Measurements from ENCODE around the gene OR56A5.

OR56A5 gene, protein sequence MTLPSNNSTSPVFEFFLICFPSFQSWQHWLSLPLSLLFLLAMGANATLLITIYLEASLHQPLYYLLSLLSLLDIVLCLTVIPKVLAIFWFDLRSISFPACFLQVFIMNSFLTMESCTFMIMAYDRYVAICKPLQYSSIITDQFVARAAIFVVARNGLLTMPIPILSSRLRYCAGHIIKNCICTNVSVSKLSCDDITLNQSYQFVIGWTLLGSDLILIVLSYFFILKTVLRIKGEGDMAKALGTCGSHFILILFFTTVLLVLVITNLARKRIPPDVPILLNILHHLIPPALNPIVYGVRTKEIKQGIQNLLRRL

DNA sequence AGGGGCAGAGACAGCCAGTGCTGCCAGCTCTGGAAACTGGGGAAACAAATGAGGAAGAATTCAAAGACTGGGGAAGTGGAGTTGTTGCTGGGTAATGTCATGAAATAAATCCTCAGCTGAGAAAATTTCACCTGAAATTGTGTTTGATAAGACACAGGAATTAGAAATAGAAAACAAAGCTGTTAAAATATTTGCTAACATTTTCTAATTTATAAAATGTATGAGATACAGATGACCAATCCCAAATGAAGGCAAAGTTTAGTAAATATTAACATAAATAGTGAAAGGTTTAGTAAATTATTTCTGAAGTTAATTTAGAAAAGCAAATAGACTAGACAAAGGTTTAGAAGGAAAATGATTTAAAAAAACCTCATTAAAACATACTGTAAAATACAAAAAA is at the start of gene OR56A5:
OR56A5 (minus strand) TSS at position 101 of the 400 bp plus-strand sequence; CDS start at position 101, 0 bp downstream.
- no peak within 1 kb of the TSS for H3K4me3 ChIP-seq (ENCODE audit: low read depth in 1 of 2, low read length in 2 of 2)
- no peak within 1 kb of the TSS for H3K9ac ChIP-seq (ENCODE audit: low read depth in 1 of 2, low read length in 2 of 2)
- no peaks in the 10 kb centered on the region for H3K4me1 ChIP-seq (ENCODE audit: control insufficient read depth in 1 of 2, insufficient read depth in 2 of 2, low read length in 2 of 2)
- H3K36me3 ChIP-seq (ENCODE audit: control insufficient read depth in 1 of 2, insufficient read depth in 2 of 2, low read length in 2 of 2), result no peaks in the 10 kb centered on the region
- no peak within 1 kb of the TSS for H3K27ac ChIP-seq (ENCODE audit: low read depth, low read length)
- no peaks in the 10 kb centered on the region for H3K27me3 ChIP-seq (ENCODE audit: control insufficient read depth in 1 of 2, insufficient read depth in 2 of 2, low read length in 2 of 2)
- peaks cover 0 to 4% of the 10 kb centered on the region in 2 donors for H3K9me3 ChIP-seq (ENCODE audit: control insufficient read depth in 1 of 2, low read length in 2 of 2)

DNA sequence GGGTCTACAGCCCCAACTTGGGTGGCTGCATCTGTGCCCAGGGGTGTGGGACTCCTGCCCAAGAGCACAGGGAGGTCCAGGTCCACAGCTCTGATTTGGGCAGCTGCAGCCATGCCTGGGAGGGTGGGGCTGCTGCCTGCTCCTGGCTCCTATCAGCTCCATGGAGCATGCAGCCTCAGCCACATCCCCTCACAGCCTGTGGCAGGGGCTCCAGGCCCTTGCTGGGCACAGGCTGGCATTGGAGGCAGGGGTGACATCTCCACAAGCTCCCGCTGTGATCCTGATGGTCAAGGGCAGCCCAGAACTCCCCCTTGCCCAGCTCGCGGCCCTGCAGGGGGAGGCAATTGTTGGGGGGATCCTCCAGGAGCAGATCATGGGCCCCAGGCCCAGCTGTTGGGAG is 44.7 kb upstream of the OR56A5 start:
- no peaks in the 10 kb centered on the region for H3K27me3 ChIP-seq (ENCODE audit: control insufficient read depth in 1 of 2, insufficient read depth in 2 of 2, low read length in 2 of 2)
- H3K27ac ChIP-seq (ENCODE audit: low read depth, low read length), result no peak overlapping the region
- peaks cover 0 to 4% of the 10 kb centered on the region in 2 donors for H3K9me3 ChIP-seq (ENCODE audit: control insufficient read depth in 1 of 2, low read length in 2 of 2)
- H3K4me3 ChIP-seq (ENCODE audit: low read depth in 1 of 2, low read length in 2 of 2), result no peak overlapping the region
- H3K4me1 ChIP-seq (ENCODE audit: control insufficient read depth in 1 of 2, insufficient read depth in 2 of 2, low read length in 2 of 2), result no peaks in the 10 kb centered on the region
- H3K9ac ChIP-seq (ENCODE audit: low read depth in 1 of 2, low read length in 2 of 2), result no peak overlapping the region
- H3K36me3 ChIP-seq (ENCODE audit: control insufficient read depth in 1 of 2, insufficient read depth in 2 of 2, low read length in 2 of 2), result no peaks in the 10 kb centered on the region

DNA sequence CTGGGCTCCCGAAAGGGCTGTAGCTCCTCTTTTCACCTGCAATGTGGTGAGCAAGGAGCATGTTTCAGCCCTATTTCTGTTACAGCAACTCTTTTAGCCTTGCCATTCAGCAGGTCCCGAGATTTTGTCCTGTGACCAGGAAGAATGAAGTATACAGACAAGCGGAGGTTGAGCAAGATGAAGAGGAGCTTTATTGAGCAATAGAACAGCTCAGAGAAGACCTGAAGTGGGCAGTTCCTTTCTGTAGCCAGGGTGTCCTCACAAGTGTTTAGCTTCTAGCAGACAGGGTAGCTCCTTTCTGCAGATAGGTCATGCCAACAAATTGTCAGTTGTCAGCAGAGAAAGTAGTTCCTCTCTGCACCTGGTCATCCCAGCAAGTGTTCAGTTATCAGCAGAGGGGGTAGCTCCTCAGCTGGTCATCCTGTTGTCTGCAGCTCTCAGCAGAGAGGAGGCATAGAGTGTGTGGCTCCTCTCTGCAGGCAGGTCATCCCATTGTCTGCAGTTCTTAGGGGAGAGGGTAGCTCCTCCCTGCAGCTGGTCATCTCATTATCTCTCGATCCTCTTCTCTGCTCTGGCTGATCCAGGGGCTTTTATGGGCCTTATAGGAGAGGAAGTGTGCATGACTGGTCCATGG is 43.9 kb upstream of the OR56A5 start:
- Histone ChIP-seq H3K27me3 (ENCODE audit: control insufficient read depth in 1 of 2, insufficient read depth in 2 of 2, low read length in 2 of 2) (no peaks in the 10 kb centered on the region), H3K27ac (ENCODE audit: low read depth, low read length) (no peak overlapping the region), H3K4me3 (ENCODE audit: low read depth in 1 of 2, low read length in 2 of 2) (no peak overlapping the region)

DNA sequence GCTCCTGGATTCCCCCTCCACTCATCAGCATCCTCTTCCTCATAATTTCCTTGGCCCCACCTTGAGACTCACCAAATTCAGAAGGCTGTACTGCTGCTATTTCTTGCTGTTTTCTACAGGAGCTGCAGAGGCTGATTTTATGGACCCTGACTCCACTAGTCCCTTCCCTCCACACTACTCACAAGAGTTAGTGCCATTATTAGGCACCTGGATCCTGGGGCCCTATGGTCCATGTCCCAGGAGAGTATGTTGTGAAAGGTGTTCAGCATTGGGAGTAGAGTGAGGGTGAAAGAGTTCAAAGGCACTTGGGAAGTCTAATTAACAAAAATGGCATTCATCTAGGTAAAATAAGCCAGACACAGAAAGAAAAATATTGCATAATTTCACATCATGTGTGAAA is 38.6 kb upstream of the OR56A5 start, which contains the start of gene OR56A4:
OR56A4 (minus strand) TSS at position 101 of the 400 bp plus-strand sequence. CDS start 3,954 bp downstream, outside the sequence.
- Histone ChIP-seq H3K4me1 (ENCODE audit: control insufficient read depth in 1 of 2, insufficient read depth in 2 of 2, low read length in 2 of 2) (no peaks in the 10 kb centered on the region), H3K36me3 (ENCODE audit: control insufficient read depth in 1 of 2, insufficient read depth in 2 of 2, low read length in 2 of 2) (no peaks in the 10 kb centered on the region), H3K4me3 (ENCODE audit: low read depth in 1 of 2, low read length in 2 of 2) (no peak within 1 kb of the TSS), H3K9me3 (ENCODE audit: control insufficient read depth in 1 of 2, low read length in 2 of 2) (no peaks in the 10 kb centered on the region), H3K27me3 (ENCODE audit: control insufficient read depth in 1 of 2, insufficient read depth in 2 of 2, low read length in 2 of 2) (no peaks in the 10 kb centered on the region), H3K9ac (ENCODE audit: low read depth in 1 of 2, low read length in 2 of 2) (no peak within 1 kb of the TSS), H3K27ac (ENCODE audit: low read depth, low read length) (no peak within 1 kb of the TSS)

More for the DNA sequence above, 43.9 kb upstream of the OR56A5 start:
- Histone ChIP-seq H3K4me1 (ENCODE audit: control insufficient read depth in 1 of 2, insufficient read depth in 2 of 2, low read length in 2 of 2) (no peaks in the 10 kb centered on the region), H3K36me3 (ENCODE audit: control insufficient read depth in 1 of 2, insufficient read depth in 2 of 2, low read length in 2 of 2) (no peaks in the 10 kb centered on the region), H3K9me3 (ENCODE audit: control insufficient read depth in 1 of 2, low read length in 2 of 2) (peaks cover 0 to 4% of the 10 kb centered on the region in 2 donors), H3K9ac (ENCODE audit: low read depth in 1 of 2, low read length in 2 of 2) (no peak overlapping the region)

DNA sequence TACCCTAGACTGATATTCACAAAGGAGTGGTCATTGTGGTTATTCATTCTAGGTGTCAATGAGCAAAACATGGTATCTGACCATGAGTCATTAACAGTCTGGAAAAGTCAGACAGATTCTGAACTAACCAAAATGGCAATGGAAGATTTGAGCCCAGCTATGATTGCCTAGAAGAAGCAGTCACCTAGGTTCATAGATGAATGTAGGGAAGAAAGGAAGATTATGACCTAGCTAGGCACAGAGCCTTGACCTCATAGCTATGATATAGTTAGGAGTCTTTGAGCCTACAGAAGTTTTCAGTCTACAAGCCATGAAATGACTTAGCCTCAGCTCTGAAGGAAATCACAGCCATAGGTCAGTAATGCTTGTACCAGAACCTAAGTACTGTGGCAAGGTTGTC is 38.1 kb upstream of the OR56A5 start:
- no peaks in the 10 kb centered on the region for H3K9me3 ChIP-seq (ENCODE audit: control insufficient read depth in 1 of 2, low read length in 2 of 2)
- no peak overlapping the region for H3K9ac ChIP-seq (ENCODE audit: low read depth in 1 of 2, low read length in 2 of 2)
- H3K27ac ChIP-seq (ENCODE audit: low read depth, low read length), result no peak overlapping the region
- H3K4me1 ChIP-seq (ENCODE audit: control insufficient read depth in 1 of 2, insufficient read depth in 2 of 2, low read length in 2 of 2), result no peaks in the 10 kb centered on the region
- H3K27me3 ChIP-seq (ENCODE audit: control insufficient read depth in 1 of 2, insufficient read depth in 2 of 2, low read length in 2 of 2), result no peaks in the 10 kb centered on the region
- H3K36me3 ChIP-seq (ENCODE audit: control insufficient read depth in 1 of 2, insufficient read depth in 2 of 2, low read length in 2 of 2), result no peaks in the 10 kb centered on the region
- H3K4me3 ChIP-seq (ENCODE audit: low read depth in 1 of 2, low read length in 2 of 2), result no peak overlapping the region

DNA sequence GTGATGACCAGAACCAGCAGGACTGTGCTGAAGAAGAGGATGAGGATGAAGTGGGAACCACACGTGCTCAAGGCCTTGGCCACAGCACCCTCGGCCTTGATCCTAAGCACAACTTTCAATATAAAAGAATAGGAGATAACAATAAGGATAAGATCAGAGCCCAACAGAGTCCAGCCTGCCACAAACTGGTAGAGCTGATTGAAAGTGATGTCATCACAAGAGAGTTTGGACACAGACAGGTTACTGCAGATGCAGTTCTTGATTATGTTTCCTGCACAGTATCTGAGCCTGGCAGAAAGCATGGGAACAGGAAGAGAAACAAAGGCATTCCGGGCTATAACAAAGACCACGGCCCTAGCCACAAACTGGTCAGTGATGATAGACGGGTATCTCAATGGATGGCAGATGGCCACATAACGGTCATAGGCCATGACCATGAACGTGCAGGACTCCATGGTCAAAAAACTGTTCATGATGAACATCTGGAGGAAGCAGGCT is 34.0 kb upstream of the OR56A5 start:
- Histone ChIP-seq H3K4me1 (ENCODE audit: control insufficient read depth in 1 of 2, insufficient read depth in 2 of 2, low read length in 2 of 2) (no peaks in the 10 kb centered on the region), H3K4me3 (ENCODE audit: low read depth in 1 of 2, low read length in 2 of 2) (no peak overlapping the region), H3K36me3 (ENCODE audit: control insufficient read depth in 1 of 2, insufficient read depth in 2 of 2, low read length in 2 of 2) (no peaks in the 10 kb centered on the region), H3K9me3 (ENCODE audit: control insufficient read depth in 1 of 2, low read length in 2 of 2) (no peaks in the 10 kb centered on the region), H3K27ac (ENCODE audit: low read depth, low read length) (no peak overlapping the region), H3K27me3 (ENCODE audit: control insufficient read depth in 1 of 2, insufficient read depth in 2 of 2, low read length in 2 of 2) (no peaks in the 10 kb centered on the region), H3K9ac (ENCODE audit: low read depth in 1 of 2, low read length in 2 of 2) (no peak overlapping the region)

DNA sequence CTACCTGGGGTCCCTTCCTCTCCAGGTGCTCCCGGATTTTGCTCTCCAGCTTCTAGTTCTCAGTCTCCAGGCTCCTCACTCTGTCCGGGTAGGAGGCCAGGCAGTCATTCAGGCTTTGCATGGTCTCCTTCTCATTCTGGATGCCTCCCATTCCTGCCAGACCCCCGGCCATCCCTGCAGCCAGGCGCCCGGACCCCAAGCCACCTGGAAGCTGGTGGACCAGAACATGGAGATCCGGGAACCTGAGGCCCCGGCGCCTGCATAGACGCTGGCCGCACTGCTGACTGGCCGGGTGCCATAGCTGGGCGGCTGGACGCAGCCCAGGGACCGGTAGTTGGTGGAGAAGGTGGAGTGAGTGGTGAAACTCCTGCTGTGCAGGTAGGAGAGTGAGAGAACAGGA is 26.5 kb upstream of the OR56A5 start:
- no peaks in the 10 kb centered on the region for H3K9me3 ChIP-seq (ENCODE audit: control insufficient read depth in 1 of 2, low read length in 2 of 2)
- H3K27me3 ChIP-seq (ENCODE audit: control insufficient read depth in 1 of 2, insufficient read depth in 2 of 2, low read length in 2 of 2), result no peaks in the 10 kb centered on the region
- H3K36me3 ChIP-seq (ENCODE audit: control insufficient read depth in 1 of 2, insufficient read depth in 2 of 2, low read length in 2 of 2), result no peaks in the 10 kb centered on the region
- no peaks in the 10 kb centered on the region for H3K4me1 ChIP-seq (ENCODE audit: control insufficient read depth in 1 of 2, insufficient read depth in 2 of 2, low read length in 2 of 2)
- H3K4me3 ChIP-seq (ENCODE audit: low read depth in 1 of 2, low read length in 2 of 2), result no peak overlapping the region
- no peak overlapping the region for H3K27ac ChIP-seq (ENCODE audit: low read depth, low read length)
- no peak overlapping the region for H3K9ac ChIP-seq (ENCODE audit: low read depth in 1 of 2, low read length in 2 of 2)

DNA sequence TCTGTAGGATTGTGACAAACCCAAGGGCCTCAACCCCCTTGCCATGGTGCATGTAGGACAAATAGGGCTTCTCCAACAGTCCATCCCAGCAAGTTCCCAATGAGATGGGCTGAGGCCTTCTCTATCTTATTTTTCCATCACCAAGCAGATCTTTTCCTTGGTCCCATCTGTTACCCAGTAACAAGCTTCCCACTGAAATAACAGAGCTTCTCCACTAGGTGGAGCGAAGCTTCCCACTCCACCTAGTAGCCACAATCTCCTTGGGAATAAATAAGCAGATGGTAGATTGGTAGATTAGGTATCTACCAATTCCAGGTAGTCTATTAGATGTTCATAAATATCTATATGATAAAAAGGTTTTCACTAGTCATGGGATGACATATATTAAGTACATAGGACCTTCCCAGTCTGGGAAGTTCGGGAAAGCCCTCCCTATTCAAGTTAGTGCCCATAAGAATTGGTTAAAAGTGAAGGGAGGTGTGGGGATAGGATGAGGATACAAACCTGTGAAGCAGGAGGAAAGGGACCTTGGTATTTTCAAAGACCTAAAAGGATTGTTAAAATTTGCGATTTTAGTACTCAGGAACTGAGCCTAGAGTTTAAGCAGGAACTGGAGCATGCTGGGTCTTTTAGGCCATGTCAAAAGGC is 24.4 kb upstream of the OR56A5 start:
- Histone ChIP-seq H3K9me3 (ENCODE audit: control insufficient read depth in 1 of 2, low read length in 2 of 2) (no peaks in the 10 kb centered on the region), H3K36me3 (ENCODE audit: control insufficient read depth in 1 of 2, insufficient read depth in 2 of 2, low read length in 2 of 2) (no peaks in the 10 kb centered on the region), H3K9ac (ENCODE audit: low read depth in 1 of 2, low read length in 2 of 2) (no peak overlapping the region), H3K27ac (ENCODE audit: low read depth, low read length) (no peak overlapping the region), H3K27me3 (ENCODE audit: control insufficient read depth in 1 of 2, insufficient read depth in 2 of 2, low read length in 2 of 2) (peaks cover 0 to 5% of the 10 kb centered on the region in 2 donors), H3K4me1 (ENCODE audit: control insufficient read depth in 1 of 2, insufficient read depth in 2 of 2, low read length in 2 of 2) (no peaks in the 10 kb centered on the region), H3K4me3 (ENCODE audit: low read depth in 1 of 2, low read length in 2 of 2) (no peak overlapping the region)

DNA sequence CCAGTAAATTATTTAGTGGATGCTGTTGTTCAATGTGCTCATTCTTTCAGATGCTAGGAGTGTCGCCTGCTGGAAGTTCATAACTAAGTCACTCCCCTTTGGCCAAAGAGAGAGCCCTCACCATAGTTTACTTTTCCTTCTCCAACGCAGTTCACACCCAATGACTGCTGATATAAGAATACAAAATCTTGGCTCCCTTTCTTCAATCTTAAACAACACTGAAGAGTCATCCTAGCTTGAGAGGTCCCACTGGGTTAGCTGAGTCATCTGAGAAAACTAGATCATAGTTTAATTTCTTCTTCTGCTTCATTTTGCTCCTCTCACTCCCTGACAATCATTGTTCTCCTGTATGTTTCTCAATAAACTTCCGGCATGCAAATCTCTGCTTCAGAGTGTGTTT is 23.9 kb upstream of the OR56A5 start:
- H3K9ac ChIP-seq (ENCODE audit: low read depth in 1 of 2, low read length in 2 of 2), result no peak overlapping the region
- no peak overlapping the region for H3K27ac ChIP-seq (ENCODE audit: low read depth, low read length)
- H3K9me3 ChIP-seq (ENCODE audit: control insufficient read depth in 1 of 2, low read length in 2 of 2), result no peaks in the 10 kb centered on the region
- H3K27me3 ChIP-seq (ENCODE audit: control insufficient read depth in 1 of 2, insufficient read depth in 2 of 2, low read length in 2 of 2), result peaks cover 0 to 5% of the 10 kb centered on the region in 2 donors
- no peaks in the 10 kb centered on the region for H3K36me3 ChIP-seq (ENCODE audit: control insufficient read depth in 1 of 2, insufficient read depth in 2 of 2, low read length in 2 of 2)
- H3K4me1 ChIP-seq (ENCODE audit: control insufficient read depth in 1 of 2, insufficient read depth in 2 of 2, low read length in 2 of 2), result no peaks in the 10 kb centered on the region
- no peak overlapping the region for H3K4me3 ChIP-seq (ENCODE audit: low read depth in 1 of 2, low read length in 2 of 2)

DNA sequence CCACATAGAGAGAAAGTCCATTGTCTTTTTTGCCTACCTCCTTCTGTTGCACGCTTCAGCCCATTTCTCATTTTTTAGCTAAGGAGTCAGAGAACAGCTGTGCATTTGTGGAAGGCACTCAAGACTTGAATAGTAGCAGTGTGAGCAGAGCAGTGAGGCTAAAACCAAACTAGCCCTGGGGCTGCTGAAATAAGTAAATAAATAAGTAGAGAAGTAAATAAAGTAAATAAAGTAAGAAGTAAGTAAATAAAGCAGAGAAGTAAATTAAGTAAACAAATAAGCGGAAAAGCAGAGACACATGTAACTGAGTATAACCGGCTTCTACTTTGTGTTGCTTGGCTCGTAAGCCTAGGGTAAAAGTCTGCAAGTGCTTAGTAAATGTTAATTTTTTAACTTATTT is 20.9 kb upstream of the OR56A5 start:
- no peak overlapping the region for H3K4me3 ChIP-seq (ENCODE audit: low read depth in 1 of 2, low read length in 2 of 2)
- H3K9ac ChIP-seq (ENCODE audit: low read depth in 1 of 2, low read length in 2 of 2), result no peak overlapping the region
- H3K9me3 ChIP-seq (ENCODE audit: control insufficient read depth in 1 of 2, low read length in 2 of 2), result no peaks in the 10 kb centered on the region
- H3K36me3 ChIP-seq (ENCODE audit: control insufficient read depth in 1 of 2, insufficient read depth in 2 of 2, low read length in 2 of 2), result no peaks in the 10 kb centered on the region
- no peaks in the 10 kb centered on the region for H3K4me1 ChIP-seq (ENCODE audit: control insufficient read depth in 1 of 2, insufficient read depth in 2 of 2, low read length in 2 of 2)
- no peak overlapping the region for H3K27ac ChIP-seq (ENCODE audit: low read depth, low read length)
- H3K27me3 ChIP-seq (ENCODE audit: control insufficient read depth in 1 of 2, insufficient read depth in 2 of 2, low read length in 2 of 2), result peaks cover 3 to 5% of the 10 kb centered on the region in 2 donors

Measured in duodenal mucosa (tissue), 2 donors.